GM12865 (cell line): ENCODE data around the gene MAP2K5.

ENCODE experiments used
- DNase-seq: peaks from one replicate; pipeline ENCODE4 v3.0.0; 2010; ENCODE audit warnings: low read depth
- H3K4me3 ChIP-seq: 2 replicates; pipeline ENCODE4 v1.5.1; 2011; ENCODE audit warnings: mild to moderate bottlenecking, low read depth, low read length, control low read depth
- TF ChIP-seq, protein P1 (sequence below): IDR thresholded peaks from 2 replicates; pipeline ENCODE4 v1.5.1; 2011; ENCODE audit warnings: low read length, control low read depth, low read depth, inconsistent platforms; ENCODE audit not compliant: insufficient read depth; ENCODE audit errors: missing control alignments

MAP2K5 gene

DNA sequence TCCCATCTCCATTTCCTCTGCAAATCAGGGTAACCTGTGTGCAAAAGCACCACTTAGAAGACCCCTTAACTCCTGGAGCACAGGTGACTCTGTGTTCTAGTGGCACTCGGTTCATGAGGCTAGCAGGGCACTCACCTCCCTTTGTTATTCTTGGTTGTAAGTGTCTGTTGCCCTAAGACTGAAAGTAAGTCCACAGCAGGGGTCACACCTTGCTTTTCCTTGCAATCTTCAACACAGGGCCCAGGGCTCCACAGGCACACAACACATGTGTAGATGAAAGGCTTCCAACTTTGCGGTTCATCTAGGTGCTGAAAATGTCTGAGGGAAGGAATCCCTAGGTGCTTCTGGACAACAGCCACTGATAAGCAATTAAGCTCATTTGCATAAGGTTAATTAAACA is 294.5 kb downstream of the MAP2K5 start:
- TF ChIP-seq, protein P1, sequence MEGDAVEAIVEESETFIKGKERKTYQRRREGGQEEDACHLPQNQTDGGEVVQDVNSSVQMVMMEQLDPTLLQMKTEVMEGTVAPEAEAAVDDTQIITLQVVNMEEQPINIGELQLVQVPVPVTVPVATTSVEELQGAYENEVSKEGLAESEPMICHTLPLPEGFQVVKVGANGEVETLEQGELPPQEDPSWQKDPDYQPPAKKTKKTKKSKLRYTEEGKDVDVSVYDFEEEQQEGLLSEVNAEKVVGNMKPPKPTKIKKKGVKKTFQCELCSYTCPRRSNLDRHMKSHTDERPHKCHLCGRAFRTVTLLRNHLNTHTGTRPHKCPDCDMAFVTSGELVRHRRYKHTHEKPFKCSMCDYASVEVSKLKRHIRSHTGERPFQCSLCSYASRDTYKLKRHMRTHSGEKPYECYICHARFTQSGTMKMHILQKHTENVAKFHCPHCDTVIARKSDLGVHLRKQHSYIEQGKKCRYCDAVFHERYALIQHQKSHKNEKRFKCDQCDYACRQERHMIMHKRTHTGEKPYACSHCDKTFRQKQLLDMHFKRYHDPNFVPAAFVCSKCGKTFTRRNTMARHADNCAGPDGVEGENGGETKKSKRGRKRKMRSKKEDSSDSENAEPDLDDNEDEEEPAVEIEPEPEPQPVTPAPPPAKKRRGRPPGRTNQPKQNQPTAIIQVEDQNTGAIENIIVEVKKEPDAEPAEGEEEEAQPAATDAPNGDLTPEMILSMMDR = no peak
- H3K4me3 ChIP-seq = no peak overlapping the region
- DNase-seq = no peak

DNA sequence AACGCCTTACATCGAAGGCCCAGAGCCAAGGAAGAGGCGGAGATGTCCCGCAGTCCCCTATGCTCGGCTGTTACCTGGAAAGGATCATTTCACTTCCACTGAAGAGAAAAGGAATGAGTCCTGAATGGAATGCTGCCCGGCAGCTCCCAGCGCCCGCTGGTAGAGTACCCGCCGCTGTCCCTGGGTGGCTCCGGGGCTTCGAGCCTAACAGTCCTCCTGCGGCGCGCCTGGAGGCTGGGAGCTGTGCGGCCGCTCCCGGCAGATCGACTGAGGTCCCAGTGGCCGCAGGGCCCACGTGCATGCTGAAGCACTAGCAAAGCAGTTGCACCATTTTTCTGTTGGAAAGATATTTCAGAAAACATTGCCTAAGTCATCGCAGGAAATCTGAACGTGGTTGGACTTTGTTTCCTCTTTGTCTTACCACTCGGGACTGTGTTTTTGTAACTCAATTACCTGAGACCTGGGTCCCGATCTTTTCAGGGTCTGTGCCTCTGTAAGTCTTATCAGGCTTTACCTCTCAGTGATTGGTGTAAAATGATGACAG is 296.4 kb downstream of the MAP2K5 start:
- no peak for DNase-seq
- TF ChIP-seq, protein P1 = no peak
- no peak overlapping the region for H3K4me3 ChIP-seq

DNA sequence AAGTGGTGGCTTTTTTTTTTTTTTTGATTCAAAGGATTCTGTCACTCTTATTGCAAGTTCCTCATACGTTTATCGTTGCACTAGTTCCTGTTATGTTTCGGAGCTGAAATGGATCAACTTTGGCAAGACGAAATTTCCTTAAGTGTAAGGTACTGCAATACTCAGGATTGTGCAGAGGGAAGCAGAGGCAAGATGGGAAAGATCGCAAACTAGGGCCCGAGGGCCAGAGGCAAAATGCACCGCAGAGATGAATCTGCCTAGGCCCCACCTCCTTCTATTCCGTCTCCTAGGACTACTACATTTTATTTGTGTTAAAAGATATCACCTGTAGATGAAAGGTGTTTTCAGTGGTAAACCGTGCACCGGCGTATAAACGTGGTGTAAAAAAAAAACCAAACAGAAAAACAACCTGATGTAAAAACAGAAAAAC is 297.0 kb downstream of the MAP2K5 start:
- peak overlapping the region; percentile 88 for H3K4me3 ChIP-seq
- TF ChIP-seq, protein P1 = no peak
- no peak for DNase-seq

DNA sequence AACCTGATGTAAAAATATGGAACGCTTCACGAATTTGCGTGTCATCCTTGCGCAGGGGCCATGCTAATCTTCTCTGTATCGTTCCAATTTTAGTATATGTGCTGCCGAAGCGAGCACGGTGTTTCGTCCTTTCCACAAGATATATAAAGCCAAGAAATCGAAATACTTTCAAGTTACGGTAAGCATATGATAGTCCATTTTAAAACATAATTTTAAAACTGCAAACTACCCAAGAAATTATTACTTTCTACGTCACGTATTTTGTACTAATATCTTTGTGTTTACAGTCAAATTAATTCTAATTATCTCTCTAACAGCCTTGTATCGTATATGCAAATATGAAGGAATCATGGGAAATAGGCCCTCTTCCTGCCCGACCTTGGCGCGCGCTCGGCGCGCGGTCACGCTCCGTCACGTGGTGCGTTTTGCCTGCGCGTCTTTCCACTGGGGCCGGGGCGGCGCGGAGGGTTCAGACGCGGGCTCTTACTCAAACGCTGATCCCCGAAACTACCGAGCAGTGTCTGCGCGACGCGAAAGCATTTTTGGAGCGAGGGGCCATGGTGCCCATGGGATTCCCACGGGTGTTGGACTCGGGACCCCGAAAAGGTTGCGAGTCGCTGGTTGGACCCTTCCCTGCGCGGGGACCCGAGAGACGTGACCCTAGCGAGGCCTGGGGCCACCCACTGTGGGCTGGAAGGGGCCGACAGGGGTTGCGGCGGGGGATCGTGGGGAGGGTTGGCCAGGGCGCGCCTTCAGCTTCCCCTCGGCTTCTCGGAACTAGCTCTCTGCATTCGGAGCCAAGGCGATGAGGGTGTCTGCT is 297.6 kb downstream of the MAP2K5 start, which contains the start of gene RNU6-1:
TSS of gene RNU6-1 (minus strand) at position 117 of the 820 bp plus-strand sequence.
- TF ChIP-seq, protein P1 = no peak
- peak; percentile 97 for DNase-seq
- H3K4me3 ChIP-seq = peak within 1 kb of the TSS; percentile 88

DNA sequence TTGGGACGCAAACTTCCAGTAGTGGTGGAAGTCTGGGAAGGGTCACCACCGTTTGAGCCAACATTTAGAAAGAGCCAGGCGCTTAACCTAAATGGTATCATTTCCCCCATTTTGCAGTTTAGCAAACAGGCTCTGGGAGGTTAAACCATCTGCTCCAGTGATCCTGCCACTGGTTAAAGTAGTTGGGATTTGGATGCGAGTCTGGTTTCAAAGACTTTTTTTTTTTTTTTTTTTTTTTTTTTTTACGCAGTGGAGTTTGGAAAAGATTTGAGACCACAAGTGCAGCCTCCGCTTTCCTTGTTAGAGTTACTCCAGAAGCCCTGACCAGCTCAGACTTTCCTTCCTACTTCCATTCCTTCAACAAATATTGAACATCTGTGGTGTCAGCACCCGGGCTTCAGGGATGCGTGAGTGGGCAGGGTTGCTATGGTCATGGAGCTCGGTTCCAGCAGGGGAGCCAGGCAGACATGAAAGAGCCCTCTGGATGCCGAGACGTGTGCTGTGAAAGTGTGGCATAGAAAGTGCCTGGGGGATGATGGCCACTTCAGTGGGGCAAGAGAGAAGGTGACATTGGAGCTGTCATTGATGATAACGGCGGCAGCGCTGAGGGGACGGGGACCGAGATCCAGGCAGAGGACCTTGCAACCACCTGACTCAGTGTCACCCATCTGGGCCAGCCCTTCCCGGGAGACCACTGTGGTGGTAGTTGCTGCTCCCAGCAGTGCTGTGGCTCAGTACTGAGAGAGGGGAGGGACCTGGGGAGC is 298.4 kb downstream of the MAP2K5 start:
- peak; percentile 50 for DNase-seq
- TF ChIP-seq, protein P1 = no peak
- H3K4me3 ChIP-seq = peak overlapping the region; percentile 88

DNA sequence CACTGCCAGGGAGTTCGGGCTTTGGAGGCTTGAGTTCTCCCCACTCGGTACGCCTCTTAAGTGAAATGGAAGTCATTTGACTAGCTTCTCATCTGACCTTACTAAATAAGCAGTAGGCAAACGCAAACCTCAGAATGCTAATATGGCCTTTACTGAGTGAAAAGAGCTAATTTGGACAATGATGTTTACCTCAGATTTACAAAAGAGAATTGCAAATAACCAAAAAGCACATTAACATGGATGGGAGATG is 298.9 kb downstream of the MAP2K5 start:
- DNase-seq = no peak
- TF ChIP-seq, protein P1 = no peak
- peak overlapping the region; percentile 88 for H3K4me3 ChIP-seq
